GM23338 (cell line): ENCODE results near the gene RELN. TPM values are rescaled to one million over a fixed set of nuclear protein-coding genes. Genes with fewer than 3 reads are reported as not detected.

Source experiments
- ATAC-seq: fragments of 200-7000 bp; cut with Tn5 transposase; 3 replicates; pipeline ENCODE4 v1.9.1; 2020
- DNase-seq: peaks from one replicate; pipeline ENCODE4 v3.0.0-alpha.2; 2015; ENCODE audit warnings: low spot score
- H2AFZ ChIP-seq: fragments of 200-600 bp; sonication (generic); 2 replicates; pipeline ENCODE4 v1.8.0; 2016; ENCODE audit warnings: antibody characterized with exemption, mild to moderate bottlenecking, moderate library complexity
- H3F3A ChIP-seq: fragments of 200-600 bp; sonication (generic); replicated peaks from 2 replicates; pipeline ENCODE4 v1.8.0; 2017; ENCODE audit warnings: antibody characterized with exemption, mixed run types, low read depth
- H3K27ac ChIP-seq: fragments of 200-600 bp; sonication (generic); 2 replicates; pipeline ENCODE4 v1.6.1; 2016; ENCODE audit warnings: low read depth
- H3K27me3 ChIP-seq: fragments of 200-600 bp; sonication (generic); 2 replicates; pipeline ENCODE4 v1.8.0; 2016; ENCODE audit warnings: mild to moderate bottlenecking, mixed run types, moderate library complexity; ENCODE audit not compliant: insufficient read depth
- H3K36me3 ChIP-seq: fragments of 200-600 bp; sonication (generic); 2 replicates; pipeline ENCODE4 v1.8.0; 2016; ENCODE audit warnings: mild to moderate bottlenecking; ENCODE audit not compliant: insufficient read depth
- H3K4me1 ChIP-seq: fragments of 200-600 bp; sonication (generic); 2 replicates; pipeline ENCODE4 v1.8.0; 2016; ENCODE audit warnings: mild to moderate bottlenecking, moderate library complexity; ENCODE audit not compliant: insufficient read depth
- H3K4me2 ChIP-seq: fragments of 200-600 bp; sonication (generic); 2 replicates; pipeline ENCODE4 v1.7.1; 2017; ENCODE audit warnings: mixed run types
- H3K4me3 ChIP-seq: fragments of 200-600 bp; sonication (generic); 2 replicates; pipeline ENCODE4 v1.6.1; 2016; ENCODE audit warnings: mixed run types
- H3K79me2 ChIP-seq: fragments of 200-600 bp; sonication (generic); replicated peaks from 2 replicates; pipeline ENCODE4 v1.8.0; 2017; ENCODE audit warnings: mild to moderate bottlenecking; ENCODE audit not compliant: insufficient read depth
- H3K9me2 ChIP-seq: fragments of 200-600 bp; sonication (generic); 2 replicates; pipeline ENCODE4 v1.8.0; 2017; ENCODE audit not compliant: insufficient read depth
- H4K20me1 ChIP-seq: fragments of 200-600 bp; sonication (generic); replicated peaks from 2 replicates; pipeline ENCODE4 v1.8.0; 2017; ENCODE audit warnings: mild to moderate bottlenecking; ENCODE audit not compliant: insufficient read depth
- H3K27ac Mint-ChIP-seq: 2 replicates; pipeline ENCODE4 v1.8.0; 2020; ENCODE audit warnings: inconsistent platforms, mild to moderate bottlenecking, moderate library complexity, mixed read lengths
- H3K27me3 Mint-ChIP-seq: 3 replicates; pipeline ENCODE4 v1.8.0; 2022; ENCODE audit warnings: low read depth, mild to moderate bottlenecking, moderate library complexity, mixed read lengths, inconsistent platforms; ENCODE audit not compliant: insufficient read depth, poor library complexity
- H3K36me3 Mint-ChIP-seq: 3 replicates; pipeline ENCODE4 v1.8.0; 2021; ENCODE audit warnings: low read depth, mild to moderate bottlenecking, inconsistent platforms, moderate library complexity, mixed read lengths
- H3K4me1 Mint-ChIP-seq: 3 replicates; pipeline ENCODE4 v1.8.0; 2020; ENCODE audit warnings: mild to moderate bottlenecking, inconsistent platforms, mixed read lengths
- H3K4me3 Mint-ChIP-seq: 3 replicates; pipeline ENCODE4 v1.8.0; 2021; ENCODE audit warnings: moderate library complexity, mild to moderate bottlenecking, inconsistent platforms, mixed read lengths
- H3K9me3 Mint-ChIP-seq: 3 replicates; pipeline ENCODE4 v1.8.0; 2020; ENCODE audit warnings: moderate library complexity, mild to moderate bottlenecking, inconsistent platforms, mixed read lengths
- ETS1 ChIP-seq: IDR thresholded peaks from 2 replicates; pipeline ENCODE4 v1.6.1; 2016; ENCODE audit warnings: antibody characterized with exemption
- EZH2 ChIP-seq: fragments of 200-600 bp; sonication (generic); IDR thresholded peaks from one replicate; pipeline ENCODE4 v1.8.0; 2017; ENCODE audit warnings: antibody characterized with exemption, mild to moderate bottlenecking, low read depth; ENCODE audit not compliant: unreplicated experiment
- EZH2phosphoT487 ChIP-seq: fragments of 200-600 bp; sonication (generic); IDR thresholded peaks from one replicate; pipeline ENCODE4 v1.8.1; 2018; ENCODE audit warnings: antibody characterized with exemption; ENCODE audit not compliant: unreplicated experiment
- REST ChIP-seq: IDR thresholded peaks from one replicate; pipeline ENCODE4 v1.6.1; 2018; ENCODE audit warnings: antibody characterized with exemption; ENCODE audit not compliant: unreplicated experiment
- STAT1 ChIP-seq: IDR thresholded peaks from one replicate; pipeline ENCODE4 v1.6.1; 2016; ENCODE audit warnings: antibody characterized with exemption; ENCODE audit not compliant: unreplicated experiment
- ZNF114 ChIP-seq: fragments of 250-450 bp; sonication (Bioruptor Pico); IDR thresholded peaks from 2 replicates; pipeline ENCODE4 v1.5.0; 2020; ENCODE audit warnings: mild to moderate bottlenecking, moderate library complexity
- ZNF462 ChIP-seq: fragments of 250-450 bp; sonication (Bioruptor Pico); IDR thresholded peaks from 2 replicates; pipeline ENCODE4 v1.5.0; 2020; ENCODE audit warnings: mild to moderate bottlenecking, moderate library complexity
- polyA plus RNA-seq: library from polyadenylated mRNA; unstranded; fragments of >200 nt; fragmentation: Nextera tagmentation; extraction: Ambion mirVana; gene quantifications from 2 replicates; pipeline ENCODE4 v1.2.1, GENCODE V29; 2016
- total RNA-seq: library from RNA; depleted of rRNA; stranded (reverse); fragments of >200 nt; shearing (Covaris generic); gene quantifications from 2 replicates; pipeline ENCODE4 v1.2.3, GENCODE V29; 2014

Gene RELN
- total and polyA plus RNA-seq, 2 experiments from 2014 or later: 0.10 to 0.76 TPM

GRCh38 chr7:103793614-103794013 lies 195.8 kb downstream of the RELN start (continued):
- no peak for TF ChIP-seq ZNF462 (CRISPR knock-in tag)

- no peak overlapping the region for H3K27ac Mint-ChIP-seq
- no peaks in the 10 kb centered on the region for H3K36me3 Mint-ChIP-seq
- DNase-seq: no peak
- H3K4me1 Mint-ChIP-seq: peaks cover 4% of the 10 kb centered on the region; the same call in 2 of the 3 replicates
- H3K79me2 ChIP-seq: no peaks in the 10 kb centered on the region
- no peak for ATAC-seq
- no peaks in the 10 kb centered on the region for H3K36me3 ChIP-seq
- H3K9me3 Mint-ChIP-seq: no peaks in the 10 kb centered on the region
- peaks cover 1% of the 10 kb centered on the region for H3K27me3 Mint-ChIP-seq
- H4K20me1 ChIP-seq: no peaks in the 10 kb centered on the region
- H3K4me3 Mint-ChIP-seq: no peak overlapping the region
- H3K4me2 ChIP-seq: no peak overlapping the region
- peaks cover 3% of the 10 kb centered on the region; the same call in 1 of the 2 replicates for H3K9me2 ChIP-seq
- no peaks in the 10 kb centered on the region for H3K27me3 ChIP-seq
- H3F3A ChIP-seq: no peaks in the 10 kb centered on the region
- H3K4me3 ChIP-seq: no peak overlapping the region
- H2AFZ ChIP-seq: no peak overlapping the region
- no peaks in the 10 kb centered on the region for H3K4me1 ChIP-seq
- no peak overlapping the region for H3K27ac ChIP-seq
- TF ChIP-seq ZNF114 (CRISPR knock-in tag) (no peak), STAT1 (no peak), EZH2 (no peak), EZH2phosphoT487 (no peak), REST (no peak), ETS1 (no peak)
Measured at GRCh38 chr7:103791894-103792293, 197.6 kb downstream of the RELN start.
